ENCODE results near the gene THAP2.

THAP2 gene

DNA sequence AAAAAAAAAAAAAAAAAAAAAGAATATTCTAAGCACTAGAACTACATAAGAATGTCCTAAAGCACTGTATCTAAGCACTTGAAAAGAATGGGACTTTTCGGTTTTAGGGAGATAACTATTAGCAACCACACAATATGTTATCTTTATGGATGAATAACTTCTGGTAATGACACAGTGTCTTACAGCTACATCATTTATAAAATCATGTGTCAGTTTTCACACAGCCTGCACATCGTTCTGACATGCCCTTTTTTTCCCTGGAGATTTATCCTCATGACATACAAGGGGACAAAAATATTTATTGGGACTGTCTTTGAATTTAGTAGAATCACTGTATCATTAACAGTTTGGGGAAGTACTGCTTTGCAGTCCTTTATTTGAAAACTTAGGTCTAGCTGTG is 39.1 kb downstream of the THAP2 start:
- DNase-seq (ENCODE audit: low read depth): no peak

GRCh38 chr12:71704920-71705319 is 40.8 kb downstream of the THAP2 start:
- DNase-seq (ENCODE audit: low read depth): no peak

DNA sequence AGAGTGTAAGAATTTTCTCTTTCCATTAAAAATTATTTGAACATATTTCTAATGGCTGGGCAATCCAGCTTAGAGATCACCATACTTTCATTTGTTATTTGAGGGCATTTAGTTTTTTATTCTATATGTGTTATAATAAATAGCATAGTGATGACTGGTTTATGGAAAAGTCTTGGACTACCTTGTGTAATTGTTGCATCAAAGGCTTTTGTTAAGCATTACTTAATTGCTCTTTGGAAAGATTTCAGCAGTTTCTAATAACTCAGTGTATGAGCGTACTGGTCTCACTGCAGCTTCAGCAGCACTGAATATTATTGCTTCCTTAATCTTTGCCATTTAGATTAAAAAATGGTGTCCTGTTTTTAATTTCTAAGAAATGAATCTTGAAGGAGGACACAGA is 44.6 kb downstream of the THAP2 start:
- DNase-seq (ENCODE audit: low read depth): no peak

DNA sequence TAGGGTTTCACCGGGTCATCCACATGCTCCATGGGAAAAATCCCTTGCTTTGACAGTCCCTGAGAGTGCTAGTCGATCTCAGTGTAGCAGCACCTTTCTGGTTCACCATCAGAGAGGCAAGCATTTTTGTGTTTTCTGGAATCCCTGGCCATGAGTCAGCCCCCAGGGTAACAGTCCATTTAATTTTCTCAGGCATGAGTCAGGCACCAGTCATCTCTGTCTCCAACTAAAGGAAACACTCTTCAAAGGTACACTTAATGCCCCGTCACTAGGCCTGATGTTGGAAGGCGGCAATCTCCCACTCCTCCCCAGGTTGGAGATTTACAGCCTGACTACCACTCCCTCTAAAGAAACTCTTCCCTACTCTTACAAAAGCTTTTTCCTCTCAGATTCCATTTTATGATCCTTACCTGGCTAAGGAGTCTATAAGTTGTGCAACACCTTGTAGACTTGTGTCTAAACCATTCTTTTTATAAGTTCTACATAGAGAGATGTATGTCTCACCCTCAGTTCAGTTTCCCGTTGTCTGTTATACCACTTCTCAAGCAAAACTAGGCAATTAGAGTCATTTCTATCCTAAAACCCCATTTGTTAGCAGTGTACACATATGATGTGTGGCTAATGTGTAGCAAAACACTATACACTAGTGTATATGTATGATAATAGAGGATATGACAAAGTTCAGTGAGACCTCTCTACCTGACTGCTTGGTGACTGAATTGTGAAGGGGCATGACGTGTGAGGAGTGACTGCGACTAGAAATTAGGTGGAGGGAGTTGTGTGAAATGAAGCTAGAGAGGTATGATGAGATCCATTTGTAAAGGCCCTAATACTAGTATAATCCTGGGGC is 46.4 kb downstream of the THAP2 start:
- no peak for DNase-seq (ENCODE audit: low read depth)

DNA sequence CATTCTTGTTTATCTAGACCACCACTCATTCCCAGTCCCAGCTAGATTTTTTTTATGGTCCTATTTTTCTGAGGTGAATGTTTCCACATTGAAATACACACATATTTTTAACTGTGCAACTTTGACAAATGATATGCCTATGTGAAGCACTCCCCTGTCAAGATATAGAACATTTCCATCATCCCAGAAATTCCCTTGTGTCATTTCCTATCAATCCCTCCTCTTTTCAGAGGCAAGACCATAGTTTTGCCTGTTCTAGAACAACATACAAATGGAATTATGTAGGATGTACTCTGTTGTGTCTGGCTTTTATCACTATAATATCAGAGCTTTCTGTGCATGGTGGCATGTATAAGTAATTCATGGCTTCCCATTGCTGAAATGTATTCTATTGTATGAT is 54.5 kb downstream of the THAP2 start:
- no peak for DNase-seq (ENCODE audit: low read depth)

DNA sequence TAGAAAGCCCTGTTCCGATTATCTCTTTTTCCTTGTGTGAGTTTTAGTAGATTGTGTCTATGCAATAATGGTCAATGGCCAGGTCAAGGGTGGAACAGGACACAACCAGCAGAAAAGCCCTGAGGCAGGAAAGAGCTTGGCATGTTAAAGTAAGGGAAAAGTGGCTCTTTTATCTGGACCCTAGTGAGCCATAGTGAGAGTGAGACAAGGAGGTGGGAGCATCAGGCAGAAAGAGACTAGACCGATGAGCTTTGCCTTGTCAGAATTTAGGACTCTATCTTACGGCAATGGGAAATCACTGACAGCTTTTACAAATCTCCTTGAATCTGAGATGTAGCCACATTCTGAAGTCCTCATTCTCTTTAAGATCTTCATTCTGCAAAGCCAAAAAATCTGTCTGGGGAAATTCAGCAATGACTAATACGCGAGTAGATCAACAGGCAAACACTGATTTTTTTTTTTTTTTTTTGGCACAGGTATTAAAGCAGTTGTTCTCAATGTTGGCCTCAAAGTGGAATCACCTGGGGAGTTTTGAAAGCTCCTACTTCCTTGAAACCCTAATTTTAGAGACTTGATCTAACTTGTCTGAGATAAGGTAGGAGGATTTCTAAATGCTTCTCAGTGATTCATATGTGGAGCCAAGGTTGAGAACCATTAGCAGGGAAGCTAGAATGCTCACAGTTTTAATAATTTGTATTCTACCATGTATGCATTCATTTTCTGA is 55.7 kb downstream of the THAP2 start:
- DNase-seq (ENCODE audit: low read depth): no peak

DNA sequence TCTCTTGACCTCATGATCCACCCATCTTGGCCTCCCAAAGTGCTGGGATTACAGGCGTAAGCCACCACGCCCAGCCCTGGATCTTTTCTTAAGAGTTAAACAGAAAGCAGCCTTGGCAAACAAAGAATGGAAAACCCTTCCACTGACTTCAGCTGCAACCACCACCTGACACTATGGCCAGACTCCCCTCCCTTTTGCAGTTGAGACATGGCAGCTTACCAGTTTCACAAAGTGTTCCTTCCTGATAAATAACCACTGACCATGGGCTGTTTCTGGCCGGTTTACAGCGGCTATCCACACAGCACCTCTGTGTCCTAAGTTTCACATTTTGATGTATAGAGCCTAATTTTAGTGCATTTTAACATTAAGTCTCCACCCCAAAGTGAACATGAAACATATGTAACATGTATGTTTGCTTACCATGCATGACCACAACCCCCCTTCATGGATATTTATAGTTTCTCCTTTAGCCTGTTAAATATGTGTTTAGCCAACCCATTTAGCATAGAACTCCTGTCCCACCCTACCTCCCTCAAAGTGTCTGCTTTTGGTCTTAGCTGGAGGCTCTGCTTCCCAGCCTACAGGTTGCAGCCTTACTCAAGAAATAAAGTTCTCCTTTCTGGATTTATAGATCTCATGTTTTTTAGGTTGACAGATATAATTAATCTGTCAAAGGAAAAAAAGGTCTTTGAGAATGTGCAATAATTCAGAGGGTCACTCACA is 57.8 kb downstream of the THAP2 start:
- no peak for DNase-seq (ENCODE audit: low read depth)

GRCh38 chr12:71725011-71725410 is 60.9 kb downstream of the THAP2 start:
- no peak for DNase-seq (ENCODE audit: low read depth)

DNA sequence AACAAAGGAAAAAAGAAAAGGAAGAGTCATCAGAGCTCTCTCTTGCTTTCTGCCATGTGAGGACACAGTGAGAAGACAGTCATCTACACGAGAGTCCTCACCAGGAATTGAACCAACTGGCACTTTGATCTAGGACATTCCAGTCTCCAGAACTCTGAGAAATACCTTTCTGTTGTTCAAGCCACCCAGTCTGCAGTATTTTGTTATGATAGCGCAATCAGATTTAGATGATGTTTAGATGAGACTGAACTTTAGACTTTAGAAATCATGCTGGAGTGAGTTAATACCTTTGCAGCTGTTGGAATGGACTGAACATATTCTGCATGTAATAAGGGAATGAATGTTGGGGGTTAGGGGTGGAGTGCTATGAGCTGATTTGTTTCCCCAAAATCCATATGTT is 62.4 kb downstream of the THAP2 start:
- DNase-seq (ENCODE audit: low read depth): no peak

DNA sequence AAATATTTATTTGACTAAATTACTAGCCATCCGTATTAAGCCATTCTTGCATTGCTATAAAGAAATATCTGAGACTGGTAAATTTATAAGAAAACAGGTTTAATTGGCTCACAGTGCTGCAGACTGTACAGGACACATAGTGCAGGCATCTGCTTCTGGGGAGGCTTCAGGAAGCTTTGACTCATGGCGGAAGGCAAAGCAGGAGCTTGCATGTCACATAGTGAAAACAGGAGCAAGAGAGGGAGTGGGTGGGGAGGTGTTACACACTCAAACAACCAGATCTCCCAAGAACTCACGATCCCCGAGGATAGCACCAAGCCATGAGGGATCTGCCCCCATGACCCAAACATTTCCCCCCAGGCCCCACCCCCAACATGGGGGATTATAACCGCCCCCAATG is 63.9 kb downstream of the THAP2 start:
- DNase-seq (ENCODE audit: low read depth): no peak
